Endothelial cell (in vitro differentiated cells): Measurements from ENCODE around the gene GSTK1. TPM values are rescaled to one million over a fixed set of nuclear protein-coding genes. Genes with fewer than 3 reads are reported as not detected.

Experiments used
- DNase-seq: peaks from one replicate; pipeline ENCODE4 v3.0.0; 2021; ENCODE audit warnings: low spot score
- H3K27ac Mint-ChIP-seq: one replicate; pipeline ENCODE4 v1.8.0; 2021; ENCODE audit warnings: mixed read lengths, inconsistent platforms; ENCODE audit not compliant: unreplicated experiment
- H3K27me3 Mint-ChIP-seq: one replicate; pipeline ENCODE4 v1.8.0; 2021; ENCODE audit warnings: mild to moderate bottlenecking, moderate library complexity, mixed read lengths, inconsistent platforms; ENCODE audit not compliant: unreplicated experiment
- H3K36me3 Mint-ChIP-seq: one replicate; pipeline ENCODE4 v1.8.0; 2021; ENCODE audit warnings: mild to moderate bottlenecking, low read depth, mixed read lengths, inconsistent platforms; ENCODE audit not compliant: unreplicated experiment
- H3K4me1 Mint-ChIP-seq: one replicate; pipeline ENCODE4 v1.8.0; 2021; ENCODE audit warnings: mild to moderate bottlenecking, mixed read lengths, inconsistent platforms; ENCODE audit not compliant: unreplicated experiment
- H3K4me3 Mint-ChIP-seq: one replicate; pipeline ENCODE4 v1.8.0; 2021; ENCODE audit warnings: mild to moderate bottlenecking, mixed read lengths, inconsistent platforms; ENCODE audit not compliant: unreplicated experiment
- H3K9me3 Mint-ChIP-seq: one replicate; pipeline ENCODE4 v1.8.0; 2021; ENCODE audit warnings: mixed read lengths, inconsistent platforms; ENCODE audit not compliant: unreplicated experiment
- CTCF ChIP-seq: fragments of 200-600 bp; sonication (generic); IDR thresholded peaks from one replicate; pipeline ENCODE4 v1.5.0; 2021; ENCODE audit warnings: antibody characterized with exemption; ENCODE audit not compliant: unreplicated experiment
- total RNA-seq: library from RNA; stranded (reverse); fragmentation: NEBNext Ultra II Directional; extraction: Animal tissue kit (Norgen Biotek cat#: 25700); gene quantifications from one replicate; pipeline ENCODE4 v1.2.1, GENCODE V29; 2021; ENCODE audit not compliant: unreplicated experiment

Gene GSTK1
- total RNA-seq, 1 donor from 2014 or later = 80.0 TPM

- Mint-ChIP-seq H3K4me3 (peak overlapping the region; percentile 2), H3K27ac (no peak overlapping the region), H3K27me3 (peaks cover 8% of the 10 kb centered on the region), H3K36me3 (peaks cover 66% of the 10 kb centered on the region), H3K9me3 (no peaks in the 10 kb centered on the region), H3K4me1 (peaks cover 18% of the 10 kb centered on the region)
- peak; percentile 48 for TF ChIP-seq CTCF
- DNase-seq = peak; percentile 78
Observed at GRCh38 chr7:143305423-143306070, 42.3 kb downstream of the GSTK1 start.

DNA sequence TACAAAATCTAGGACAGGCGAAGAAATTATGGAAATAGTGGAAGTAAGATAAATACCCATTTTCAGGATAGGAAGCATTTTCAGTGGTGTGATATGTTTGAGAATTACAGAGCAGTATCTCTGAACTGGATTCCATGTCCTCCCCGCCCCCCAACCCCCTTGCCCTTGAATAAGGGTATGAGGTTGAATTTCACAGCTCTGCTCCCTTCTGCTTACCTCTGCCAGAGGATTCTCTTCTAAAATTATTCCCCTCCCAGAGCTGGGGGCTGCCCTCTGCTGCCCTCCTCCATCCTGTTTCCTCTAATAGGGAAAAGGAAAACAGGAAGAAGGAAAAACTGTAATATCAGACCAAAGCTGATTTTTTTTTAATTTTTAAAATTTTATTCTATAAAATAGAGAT, 45.4 kb downstream of the GSTK1 start:
- Mint-ChIP-seq H3K36me3 (peaks cover 46% of the 10 kb centered on the region), H3K4me3 (no peak overlapping the region), H3K4me1 (peaks cover 16% of the 10 kb centered on the region), H3K9me3 (no peaks in the 10 kb centered on the region), H3K27me3 (peaks cover 9% of the 10 kb centered on the region), H3K27ac (peak overlapping the region; percentile 12)
- DNase-seq = no peak
- TF ChIP-seq CTCF = no peak

DNA sequence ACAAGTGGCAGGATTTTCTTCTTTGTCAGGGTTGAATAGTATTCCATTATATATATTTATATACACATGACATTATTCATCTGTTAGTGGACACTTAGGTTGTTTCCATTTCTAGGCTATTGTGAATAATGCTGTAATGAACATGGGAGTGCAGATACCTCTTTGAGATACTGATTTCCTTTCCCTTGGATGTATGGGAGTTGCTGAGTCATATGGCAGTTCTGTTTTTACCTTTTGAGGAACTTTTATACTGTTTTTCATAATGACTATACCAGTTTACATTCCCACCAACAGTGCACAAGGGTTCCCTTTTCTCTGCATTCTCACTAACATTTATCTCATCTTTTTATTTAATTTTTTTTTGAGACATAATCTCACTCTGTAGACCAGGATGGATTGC, 50.9 kb downstream of the GSTK1 start:
- no peak for TF ChIP-seq CTCF
- peaks cover 6% of the 10 kb centered on the region for H3K27me3 Mint-ChIP-seq
- no peak for DNase-seq
- H3K9me3 Mint-ChIP-seq = no peaks in the 10 kb centered on the region
- H3K27ac Mint-ChIP-seq = no peak overlapping the region
- no peaks in the 10 kb centered on the region for H3K4me1 Mint-ChIP-seq
- no peak overlapping the region for H3K4me3 Mint-ChIP-seq
- peaks cover 4% of the 10 kb centered on the region for H3K36me3 Mint-ChIP-seq

- Mint-ChIP-seq H3K27ac (no peak within 1 kb of the TSS), H3K36me3 (peaks cover 3% of the 10 kb centered on the region), H3K9me3 (no peaks in the 10 kb centered on the region), H3K4me1 (no peaks in the 10 kb centered on the region), H3K27me3 (peaks cover 3% of the 10 kb centered on the region), H3K4me3 (no peak within 1 kb of the TSS)
- DNase-seq = no peak
- TF ChIP-seq CTCF = no peak
Observed at GRCh38 chr7:143315776-143316175, 52.5 kb downstream of the GSTK1 start, which contains the start of gene CLCN1. Gene CLCN1, plus strand, starts transcription at chr7:143316111. Its CDS starts 102 bp downstream, at chr7:143316213.

DNA sequence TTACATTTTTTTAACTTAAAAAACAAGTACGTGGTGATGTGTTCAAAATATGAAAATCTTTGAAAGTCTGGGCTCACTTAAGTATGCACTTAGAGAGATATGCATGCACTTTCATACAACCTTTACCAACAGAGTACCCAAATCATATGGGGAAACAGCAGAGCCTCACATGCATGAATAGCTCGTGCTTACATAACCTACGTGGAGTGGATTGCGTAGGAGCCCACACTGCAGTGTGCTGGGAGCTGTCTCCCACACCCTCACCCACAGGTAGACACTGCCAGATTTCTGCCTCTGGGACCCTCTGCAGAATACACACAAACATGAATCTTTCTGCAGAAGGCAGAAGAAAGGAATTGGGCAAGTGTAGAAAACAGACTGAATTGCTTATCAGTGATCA, 53.3 kb downstream of the GSTK1 start:
- Mint-ChIP-seq H3K36me3 (peaks cover 3% of the 10 kb centered on the region), H3K27me3 (peaks cover 3% of the 10 kb centered on the region), H3K4me1 (no peaks in the 10 kb centered on the region), H3K9me3 (no peaks in the 10 kb centered on the region), H3K27ac (no peak overlapping the region), H3K4me3 (no peak overlapping the region)
- DNase-seq = no peak
- no peak for TF ChIP-seq CTCF
